NCI-H345 treated with DMSO at 0.1 percent for 48 hours (cell line): ENCODE results near the gene AMPD3.

ENCODE experiments used
- DNase-seq: peaks from one replicate; lab custom pipeline; 2025; ENCODE audit not compliant: unreplicated experiment; lab: John Stamatoyannopoulos, UW

The AMPD3 gene

GRCh38 chr11:10528121-10528520 lies 73.1 kb downstream of the AMPD3 start:
- no peak for DNase-seq

- no peak for DNase-seq
Observed at GRCh38 chr11:10529279-10529678, 74.2 kb downstream of the AMPD3 start.

- no peak for DNase-seq
Observed at GRCh38 chr11:10532526-10532925, 77.5 kb downstream of the AMPD3 start.

DNA sequence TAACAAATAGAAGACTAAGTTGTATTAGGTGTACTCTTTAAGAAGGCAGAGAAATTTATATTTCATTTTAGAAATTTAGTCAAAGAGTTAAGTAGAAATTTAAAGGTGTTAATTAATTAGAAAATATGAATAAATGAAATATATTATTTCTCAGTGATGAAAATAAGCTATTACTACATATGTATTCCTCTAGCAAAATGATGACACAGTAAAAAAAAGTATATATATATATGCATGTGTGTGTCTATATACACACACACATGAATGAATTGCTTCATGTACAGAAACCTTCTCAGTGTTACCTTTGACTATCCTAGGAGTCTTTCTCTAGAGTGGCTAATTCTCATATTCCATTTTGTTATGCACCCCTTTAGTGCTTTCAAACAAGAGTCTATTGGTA lies 78.3 kb downstream of the AMPD3 start:
- no peak for DNase-seq

GRCh38 chr11:10534316-10534715 lies 79.3 kb downstream of the AMPD3 start:
- no peak for DNase-seq

GRCh38 chr11:10537600-10537999 lies 82.5 kb downstream of the AMPD3 start:
- no peak for DNase-seq

DNA sequence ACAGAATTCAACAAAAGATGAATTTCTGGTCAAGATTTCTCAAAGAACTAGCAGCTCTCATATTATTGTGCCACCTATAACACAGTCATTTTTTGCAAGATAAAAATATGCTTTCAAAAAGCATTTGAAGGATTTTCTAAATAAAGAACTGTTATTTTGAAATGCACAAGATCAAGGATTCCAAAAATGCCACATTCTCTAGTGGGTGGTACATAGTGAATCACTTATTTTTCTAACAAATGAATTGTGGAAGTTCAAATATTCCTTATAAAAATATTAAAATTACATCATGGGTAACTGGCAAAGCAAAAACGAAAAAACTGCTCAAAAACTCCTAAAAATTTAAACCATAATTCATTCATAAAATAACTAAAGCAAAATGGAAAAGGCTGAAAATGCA lies 83.9 kb downstream of the AMPD3 start:
- DNase-seq, result no peak

DNA sequence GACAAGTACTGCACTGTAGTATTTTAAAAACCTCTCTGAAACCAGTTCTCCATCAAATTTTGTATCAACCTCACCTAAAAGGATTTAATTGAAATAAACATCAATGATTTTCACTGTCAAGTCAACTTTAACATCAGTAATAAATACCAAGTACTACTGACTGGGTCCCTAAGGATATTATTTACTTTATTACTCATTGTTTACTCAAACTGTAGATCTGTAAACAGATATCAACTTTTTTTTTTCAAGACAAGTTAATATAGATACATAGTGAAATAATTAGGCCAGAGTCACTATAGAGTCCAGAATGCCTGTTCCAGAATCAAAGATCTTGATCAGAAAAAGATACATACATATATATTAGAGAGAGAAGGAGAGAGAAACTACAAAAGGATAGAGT lies 84.3 kb downstream of the AMPD3 start:
- DNase-seq, result no peak

- peak; percentile 40 for DNase-seq
Observed at GRCh38 chr11:10540546-10540914, 85.5 kb downstream of the AMPD3 start.

DNA sequence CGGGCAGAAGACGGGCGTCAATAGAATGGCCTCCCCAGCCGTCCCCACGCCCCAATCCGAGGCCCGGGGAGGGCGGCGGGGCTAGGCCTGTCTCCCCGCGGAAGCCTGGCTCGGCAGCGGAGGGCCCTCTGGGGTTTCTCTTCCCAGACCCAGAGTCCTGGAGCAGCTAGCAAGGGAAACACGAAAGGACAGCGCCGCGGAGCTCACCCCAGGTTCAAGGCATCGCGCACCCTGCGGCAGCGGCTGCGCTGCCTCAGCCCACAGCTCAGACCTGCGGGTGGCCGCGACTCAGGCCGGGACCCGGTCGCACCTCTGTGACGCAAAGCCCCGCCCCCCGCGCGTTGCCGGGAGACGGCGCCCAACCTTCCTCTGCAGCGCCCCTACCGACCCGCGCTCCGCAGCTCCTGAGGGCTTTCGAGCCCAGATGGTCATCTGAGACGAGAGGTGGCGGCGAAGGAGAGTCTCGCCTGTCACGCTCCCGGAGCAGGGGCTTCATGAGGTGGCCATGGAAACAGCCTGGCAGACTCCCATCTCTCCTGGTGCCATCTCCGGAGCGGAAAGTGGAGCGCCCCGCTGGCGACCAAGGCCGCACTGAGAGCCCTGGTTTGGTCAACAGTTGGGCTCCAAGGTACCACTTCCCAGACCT lies 86.0 kb downstream of the AMPD3 start, which contains the start of gene RNF141:
Gene RNF141 (minus strand): TSS at position 273 of the 646 bp plus-strand sequence. CDS start 7,029 bp downstream, outside the sequence.
- DNase-seq, result peak; percentile 89

GRCh38 chr11:10541561-10541930 lies 86.5 kb downstream of the AMPD3 start:
- DNase-seq, result no peak

DNA sequence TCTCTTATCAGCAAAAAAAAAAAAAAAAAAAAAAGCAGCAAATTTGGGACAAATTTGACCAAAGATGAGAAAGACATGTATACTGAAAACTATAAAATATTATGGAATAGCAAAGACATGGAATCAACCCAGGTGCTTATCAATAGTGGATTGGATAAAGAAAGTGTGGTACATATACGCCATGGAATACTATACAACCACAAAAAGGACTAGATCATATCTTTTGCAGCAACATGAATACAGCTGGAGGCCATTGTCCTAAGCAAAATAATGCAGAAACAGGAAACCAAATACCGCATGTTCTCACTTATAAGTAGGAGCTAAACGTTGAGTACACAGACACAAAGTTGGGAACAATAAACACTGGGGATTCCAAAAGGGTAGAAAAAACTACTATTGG lies 87.7 kb downstream of the AMPD3 start:
- DNase-seq, result no peak

DNA sequence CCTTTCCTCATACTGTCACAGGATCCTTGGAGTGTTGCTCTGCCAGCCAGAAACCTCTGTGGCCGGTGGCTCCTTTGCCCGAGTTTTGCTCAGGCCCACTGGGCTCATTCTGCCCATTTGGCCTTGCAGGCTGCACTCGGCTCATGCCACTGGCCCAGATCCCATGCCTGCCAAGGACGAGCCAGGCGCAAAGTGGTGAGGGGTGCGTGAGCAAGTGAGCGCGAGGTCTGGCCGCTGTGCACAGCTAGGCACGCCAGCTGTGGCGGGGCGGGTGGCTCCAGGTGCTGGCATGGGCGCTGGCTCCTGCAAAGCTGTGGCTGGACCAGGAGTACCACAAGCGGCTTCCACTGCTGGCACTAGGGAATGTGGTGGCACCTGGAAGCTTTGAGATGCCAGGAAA lies 88.7 kb downstream of the AMPD3 start:
- no peak for DNase-seq

DNA sequence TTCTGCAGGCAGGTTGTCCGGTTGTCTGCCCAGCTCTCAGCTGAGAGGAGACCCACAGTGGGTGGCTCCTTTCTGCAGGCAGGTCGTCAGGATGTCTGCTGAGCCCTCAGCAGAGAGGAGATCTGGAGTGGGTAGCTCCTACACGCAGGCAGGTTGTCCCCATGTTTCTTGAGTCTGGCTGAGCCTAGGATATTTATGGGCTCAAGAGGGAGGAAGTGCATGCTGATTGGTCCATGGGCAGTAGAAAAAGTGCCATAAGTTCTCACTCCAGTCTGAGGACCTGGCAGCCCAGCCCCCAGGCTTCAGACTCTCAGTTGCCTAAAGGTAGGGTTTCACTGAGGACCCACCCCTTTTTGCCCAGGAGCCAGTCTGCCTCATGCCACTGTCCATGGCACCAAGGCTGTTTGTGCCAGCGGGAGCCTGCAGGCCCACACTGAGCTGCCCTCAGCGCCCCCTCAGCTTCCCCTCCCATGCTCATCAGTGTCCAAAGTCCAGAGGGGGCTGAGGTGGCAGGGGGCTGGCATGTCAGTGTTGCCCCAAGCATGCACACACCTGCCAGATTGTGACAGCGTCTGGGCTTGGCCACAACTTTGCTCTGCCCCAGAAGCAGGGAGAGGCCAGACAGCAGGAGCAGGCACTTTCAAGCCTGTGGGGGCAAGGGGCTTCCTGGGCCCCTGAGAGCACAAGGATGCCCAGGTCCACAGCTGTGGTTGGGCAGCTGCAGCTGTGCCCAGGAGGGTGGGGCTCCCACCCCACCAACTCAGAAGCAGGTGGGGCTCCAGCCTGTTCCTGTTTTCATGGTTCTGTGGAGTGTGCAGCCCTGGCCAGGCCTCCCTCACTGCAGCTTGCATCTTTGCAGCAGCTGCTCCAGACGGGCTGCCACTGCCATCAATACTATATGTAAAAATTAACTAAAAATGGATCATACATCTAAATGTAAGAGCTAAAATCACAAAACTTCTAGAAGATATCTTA lies 89.7 kb downstream of the AMPD3 start:
- no peak for DNase-seq

GRCh38 chr11:10550503-10551289 lies 95.6 kb downstream of the AMPD3 start:
- no peak for DNase-seq

DNA sequence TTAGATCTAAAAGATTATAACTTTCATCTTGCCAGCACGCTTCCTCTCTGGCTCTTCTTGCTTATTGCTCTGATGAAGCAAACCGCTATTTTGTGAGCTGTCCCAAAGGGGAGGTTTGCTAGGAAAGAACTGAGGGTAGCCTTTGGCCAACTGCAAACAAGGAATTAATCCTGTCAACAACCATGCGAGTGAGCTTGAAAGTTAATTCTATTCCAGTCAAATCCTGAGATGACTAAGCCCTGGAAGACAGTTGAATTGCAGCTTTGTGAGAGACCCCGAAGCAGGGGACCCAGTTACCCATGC lies 96.2 kb downstream of the AMPD3 start:
- DNase-seq, result no peak

- no peak for DNase-seq
Observed at GRCh38 chr11:10551845-10552352, 96.8 kb downstream of the AMPD3 start.

GRCh38 chr11:10556590-10556989 lies 101.5 kb downstream of the AMPD3 start:
- DNase-seq, result no peak
